SH-SY5Y (cell line): ENCODE data around the gene PHLDA2.

Source experiments
- GATA2 ChIP-seq: IDR thresholded peaks from 2 replicates; pipeline ENCODE4 v1.6.1; 2011; ENCODE audit warnings: mild to moderate bottlenecking, low read depth, low read length
- GATA3 ChIP-seq: IDR thresholded peaks from 2 replicates; pipeline ENCODE4 v1.6.1; 2011; ENCODE audit warnings: low read depth, mild to moderate bottlenecking, low read length, moderate library complexity

- TF ChIP-seq GATA2 (no peak), GATA3 (no peak)
Observed at GRCh38 chr11:2932850-2933251, 3.6 kb upstream of the PHLDA2 start.
